ENCODE data around the gene MAP10. TPM values are rescaled to one million over a fixed set of nuclear protein-coding genes. Genes with fewer than 3 reads are reported as not detected.

Gene MAP10
- total and polyA plus RNA-seq, 12 donors, result 0.67 to 7.2 (median 2.6) TPM

DNA sequence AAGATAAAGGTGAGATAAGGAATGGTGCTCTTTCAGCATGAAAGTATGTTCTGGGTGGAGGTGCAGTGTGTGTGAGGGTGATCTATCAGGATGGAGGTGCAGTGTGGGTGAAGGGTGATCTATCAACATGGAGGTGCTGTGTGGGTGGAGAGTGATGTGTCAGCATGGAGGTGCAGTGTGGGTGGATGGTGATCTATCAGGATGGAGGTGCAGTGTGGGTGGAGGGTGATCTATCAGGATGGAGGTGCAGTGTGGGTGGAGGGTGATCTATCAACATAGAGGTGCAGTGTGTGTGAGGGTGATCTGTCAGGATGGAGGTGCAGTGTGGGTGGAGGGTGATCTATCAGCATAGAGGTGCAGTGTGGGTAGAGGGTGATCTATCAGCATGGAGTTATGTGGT lies 12.3 kb upstream of the MAP10 start:
- no peaks in the 10 kb centered on the region for H3K4me1 ChIP-seq (replicated peaks in 1 of 2)
- intact Hi-C loops (cut with DNase I), result no loop called here
- no peaks in the 10 kb centered on the region for H3K36me3 ChIP-seq (replicated peaks in 1 of 2)
- no peaks in the 10 kb centered on the region for H3K27me3 ChIP-seq
- no peaks in the 10 kb centered on the region for H3K9me3 ChIP-seq (replicated peaks in 1 of 3)
- no peak for TF ChIP-seq POLR2A (IDR thresholded peaks at IDR 0.05)
- TF ChIP-seq, protein P1, sequence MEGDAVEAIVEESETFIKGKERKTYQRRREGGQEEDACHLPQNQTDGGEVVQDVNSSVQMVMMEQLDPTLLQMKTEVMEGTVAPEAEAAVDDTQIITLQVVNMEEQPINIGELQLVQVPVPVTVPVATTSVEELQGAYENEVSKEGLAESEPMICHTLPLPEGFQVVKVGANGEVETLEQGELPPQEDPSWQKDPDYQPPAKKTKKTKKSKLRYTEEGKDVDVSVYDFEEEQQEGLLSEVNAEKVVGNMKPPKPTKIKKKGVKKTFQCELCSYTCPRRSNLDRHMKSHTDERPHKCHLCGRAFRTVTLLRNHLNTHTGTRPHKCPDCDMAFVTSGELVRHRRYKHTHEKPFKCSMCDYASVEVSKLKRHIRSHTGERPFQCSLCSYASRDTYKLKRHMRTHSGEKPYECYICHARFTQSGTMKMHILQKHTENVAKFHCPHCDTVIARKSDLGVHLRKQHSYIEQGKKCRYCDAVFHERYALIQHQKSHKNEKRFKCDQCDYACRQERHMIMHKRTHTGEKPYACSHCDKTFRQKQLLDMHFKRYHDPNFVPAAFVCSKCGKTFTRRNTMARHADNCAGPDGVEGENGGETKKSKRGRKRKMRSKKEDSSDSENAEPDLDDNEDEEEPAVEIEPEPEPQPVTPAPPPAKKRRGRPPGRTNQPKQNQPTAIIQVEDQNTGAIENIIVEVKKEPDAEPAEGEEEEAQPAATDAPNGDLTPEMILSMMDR (IDR thresholded peaks at IDR 0.05), result no peak
- H3K4me3 ChIP-seq, result no peak overlapping the region
- H3K27ac ChIP-seq, result no peak overlapping the region
- DNase-seq, result no peak

DNA sequence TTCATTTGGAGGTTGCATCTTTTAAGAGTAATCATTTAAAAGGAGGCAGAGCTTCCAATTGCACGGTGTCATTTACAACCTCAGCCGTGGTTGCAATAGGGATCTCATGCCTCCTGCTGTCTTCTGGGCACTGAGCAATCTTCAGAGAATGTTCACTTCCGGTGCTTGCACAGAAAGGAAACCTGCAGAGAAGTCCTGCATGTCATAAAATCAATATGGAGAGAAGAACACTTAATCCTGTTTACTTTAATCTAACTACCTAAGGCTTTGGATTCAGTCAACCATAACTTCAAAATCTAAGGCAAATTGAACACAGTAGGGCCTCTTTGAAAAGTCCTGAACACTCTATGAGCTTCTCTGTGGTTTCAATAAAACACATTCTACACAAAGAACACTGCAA lies 11.3 kb upstream of the MAP10 start:
- H3K4me1 ChIP-seq (replicated peaks in 1 of 2), result no peaks in the 10 kb centered on the region
- intact Hi-C loops (cut with DNase I), result no loop called here
- 46 to 56% (median 49%) methylated on average over 3 of the region's 3 CpGs for WGBS, 4 donors

GRCh38 chr1:232795497-232796053 lies 9.6 kb upstream of the MAP10 start:
- DNase-seq, result no peak
- no peaks in the 10 kb centered on the region for H3K4me1 ChIP-seq (replicated peaks in 1 of 2)
- intact Hi-C loops (cut with DNase I), result no loop called here
- no peak overlapping the region for H3K27ac ChIP-seq
- WGBS, 4 donors, result 82 to 90% (median 87%) methylated on average over 3 of the region's 3 CpGs
- no peaks in the 10 kb centered on the region for H3K36me3 ChIP-seq (replicated peaks in 1 of 2)
- H3K4me3 ChIP-seq, result no peak overlapping the region
- H3K27me3 ChIP-seq, result no peaks in the 10 kb centered on the region
- no peaks in the 10 kb centered on the region for H3K9me3 ChIP-seq (replicated peaks in 1 of 3)
- TF ChIP-seq POLR2A (IDR thresholded peaks at IDR 0.05), result no peak
- TF ChIP-seq, protein P1 (IDR thresholded peaks at IDR 0.05), result no peak

More for the DNA sequence above, 11.3 kb upstream of the MAP10 start:
- Histone ChIP-seq H3K4me3 (no peak overlapping the region), H3K27ac (no peak overlapping the region), H3K9me3 (replicated peaks in 1 of 3) (no peaks in the 10 kb centered on the region), H3K27me3 (no peaks in the 10 kb centered on the region), H3K36me3 (replicated peaks in 1 of 2) (no peaks in the 10 kb centered on the region)
- peak in 1 of 7 donors; percentile 4 for DNase-seq
- TF ChIP-seq, protein P1 (IDR thresholded peaks at IDR 0.05), result peak in 1 of 6 experiments; percentile 7
- no peak for TF ChIP-seq POLR2A (IDR thresholded peaks at IDR 0.05)

GRCh38 chr1:232797856-232798510 lies 7.2 kb upstream of the MAP10 start:
- H3K4me3 ChIP-seq, result no peak overlapping the region
- H3K4me1 ChIP-seq (replicated peaks in 1 of 2), result peaks cover 0 to 7% of the 10 kb centered on the region in 2 donors
- TF ChIP-seq, protein P1 (IDR thresholded peaks at IDR 0.05), result no peak
- TF ChIP-seq POLR2A (IDR thresholded peaks at IDR 0.05), result no peak
- no peak overlapping the region for H3K27ac ChIP-seq
- no peak for DNase-seq
- no peaks in the 10 kb centered on the region for H3K36me3 ChIP-seq (replicated peaks in 1 of 2)
- WGBS, 4 donors, result 71 to 87% (median 76%) methylated on average over 6 of the region's 6 CpGs
- intact Hi-C loops (cut with DNase I), result no loop called here
- no peaks in the 10 kb centered on the region for H3K27me3 ChIP-seq
- no peaks in the 10 kb centered on the region for H3K9me3 ChIP-seq (replicated peaks in 1 of 3)
